Right lung (tissue), 10 donors: ENCODE measurements around the gene SCYL2. TPM values are rescaled to one million over a fixed set of nuclear protein-coding genes. Genes with fewer than 3 reads are reported as not detected.
A peak's percentile ranks its signal among the peaks of the same experiment; 100 is the strongest.
"Not testable (repeated sequence)": the region's sequence is repeated elsewhere in the genome, so short reads cannot be mapped to it uniquely, and the experiment has no call there.

Experiments used
- DNase-seq, 2 donors: peaks; one replicate each; pipeline ENCODE4 v3.0.0-alpha.2; 2013
- long read RNA-seq, 8 donors: transcript quantifications; one replicate each; lab custom pipeline, GENCODE V29; 2026
- polyA plus RNA-seq, 5 donors: library from polyadenylated mRNA; unstranded; fragments of 120-200 nt; gene quantifications; one replicate each; pipeline versions ENCODE4 v1.2.1 to v1.2.3, GENCODE V29; 2013; ENCODE audit warnings: inconsistent platforms in 1 of 5, low replicate concordance in 1 of 5; ENCODE audit not compliant: insufficient read length in 5 of 5, insufficient read depth in 1 of 5

The SCYL2 gene, protein sequence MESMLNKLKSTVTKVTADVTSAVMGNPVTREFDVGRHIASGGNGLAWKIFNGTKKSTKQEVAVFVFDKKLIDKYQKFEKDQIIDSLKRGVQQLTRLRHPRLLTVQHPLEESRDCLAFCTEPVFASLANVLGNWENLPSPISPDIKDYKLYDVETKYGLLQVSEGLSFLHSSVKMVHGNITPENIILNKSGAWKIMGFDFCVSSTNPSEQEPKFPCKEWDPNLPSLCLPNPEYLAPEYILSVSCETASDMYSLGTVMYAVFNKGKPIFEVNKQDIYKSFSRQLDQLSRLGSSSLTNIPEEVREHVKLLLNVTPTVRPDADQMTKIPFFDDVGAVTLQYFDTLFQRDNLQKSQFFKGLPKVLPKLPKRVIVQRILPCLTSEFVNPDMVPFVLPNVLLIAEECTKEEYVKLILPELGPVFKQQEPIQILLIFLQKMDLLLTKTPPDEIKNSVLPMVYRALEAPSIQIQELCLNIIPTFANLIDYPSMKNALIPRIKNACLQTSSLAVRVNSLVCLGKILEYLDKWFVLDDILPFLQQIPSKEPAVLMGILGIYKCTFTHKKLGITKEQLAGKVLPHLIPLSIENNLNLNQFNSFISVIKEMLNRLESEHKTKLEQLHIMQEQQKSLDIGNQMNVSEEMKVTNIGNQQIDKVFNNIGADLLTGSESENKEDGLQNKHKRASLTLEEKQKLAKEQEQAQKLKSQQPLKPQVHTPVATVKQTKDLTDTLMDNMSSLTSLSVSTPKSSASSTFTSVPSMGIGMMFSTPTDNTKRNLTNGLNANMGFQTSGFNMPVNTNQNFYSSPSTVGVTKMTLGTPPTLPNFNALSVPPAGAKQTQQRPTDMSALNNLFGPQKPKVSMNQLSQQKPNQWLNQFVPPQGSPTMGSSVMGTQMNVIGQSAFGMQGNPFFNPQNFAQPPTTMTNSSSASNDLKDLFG
- polyA plus RNA-seq: 10 to 100 TPM; 45.6 to 76.9 (median 62.4) TPM
- long read RNA-seq, donor 1, full-length matches to known transcripts: 3 of 3 reads
- long read RNA-seq, donor 1, partial matches to known transcripts: 0 of 3 reads
- long read RNA-seq, donor 1, other reads (novel, unspliced or antisense): 0 of 3 reads
- long read RNA-seq, donor 2, full-length matches to known transcripts: 2 of 2 reads
- long read RNA-seq, donor 2, partial matches to known transcripts: 0 of 2 reads
- long read RNA-seq, donor 2, other reads (novel, unspliced or antisense): 0 of 2 reads
- long read RNA-seq, donor 3: 0 reads
- long read RNA-seq, donor 4, partial matches to known transcripts: 0 of 2 reads
- long read RNA-seq, donor 4, other reads (novel, unspliced or antisense): 0 of 2 reads
- long read RNA-seq, donor 5, full-length matches to known transcripts: 3 of 11 reads
- long read RNA-seq, donor 5, partial matches to known transcripts: 8 of 11 reads
- long read RNA-seq, donor 5, other reads (novel, unspliced or antisense): 0 of 11 reads
- long read RNA-seq, donor 6, partial matches to known transcripts: 15 of 27 reads
- long read RNA-seq, donor 6, other reads (novel, unspliced or antisense): 7 of 27 reads
- long read RNA-seq, donor 7, full-length matches to known transcripts: 4 of 16 reads
- long read RNA-seq, donor 7, partial matches to known transcripts: 6 of 16 reads
- long read RNA-seq, donor 7, other reads (novel, unspliced or antisense): 6 of 16 reads
- long read RNA-seq, donor 8, full-length matches to known transcripts: 1 of 1 reads
- long read RNA-seq, donor 8, partial matches to known transcripts: 0 of 1 reads
- long read RNA-seq, donor 8, other reads (novel, unspliced or antisense): 0 of 1 reads

DNA sequence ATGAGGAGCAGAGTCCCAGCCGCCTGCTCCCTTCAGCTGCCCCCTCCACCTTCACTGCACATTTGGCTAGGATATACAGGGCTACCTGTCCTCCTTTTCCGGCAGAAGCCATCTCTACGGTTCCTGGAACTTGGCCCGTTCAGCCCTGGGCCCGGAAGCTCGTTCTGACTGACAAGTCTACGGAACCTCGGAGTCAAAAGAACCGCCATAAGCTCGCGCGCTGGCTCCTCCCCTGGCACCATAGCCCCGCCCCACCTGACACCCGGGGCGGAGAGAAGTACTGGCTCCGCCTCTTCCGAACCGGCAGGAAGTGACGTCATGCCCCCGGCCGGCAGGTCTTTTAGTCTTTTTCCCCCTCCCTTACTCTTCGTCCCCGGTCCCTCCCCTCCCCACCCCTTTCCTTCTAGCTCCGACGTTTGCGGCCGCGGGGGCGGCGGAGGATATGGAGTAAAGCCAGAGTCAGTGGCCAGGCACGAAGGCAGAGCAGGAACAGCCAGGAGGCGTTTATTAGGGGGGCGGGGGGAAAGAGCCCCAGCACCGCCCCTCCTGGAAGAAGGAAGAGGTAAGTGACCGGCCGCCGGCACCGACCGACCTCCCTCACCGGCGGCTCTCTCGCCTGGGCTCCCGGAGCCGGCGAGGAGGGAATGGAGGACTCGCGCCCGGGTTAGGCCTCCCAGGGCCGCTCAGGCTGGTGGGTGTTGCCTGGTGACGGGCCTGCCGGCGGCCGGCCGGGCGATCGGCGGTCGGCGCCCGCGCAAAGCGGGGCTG is at the start of gene SCYL2, which contains the start of gene DEPDC4:
Gene SCYL2 (plus strand): TSS at position 343 of the 768 bp plus-strand sequence. CDS start 15,794 bp downstream, outside the sequence.
Gene DEPDC4 (minus strand): TSS at position 245 of the 768 bp plus-strand sequence. CDS start 3 bp downstream, at position 242.
- DNase-seq: peak; percentile 96

DNA sequence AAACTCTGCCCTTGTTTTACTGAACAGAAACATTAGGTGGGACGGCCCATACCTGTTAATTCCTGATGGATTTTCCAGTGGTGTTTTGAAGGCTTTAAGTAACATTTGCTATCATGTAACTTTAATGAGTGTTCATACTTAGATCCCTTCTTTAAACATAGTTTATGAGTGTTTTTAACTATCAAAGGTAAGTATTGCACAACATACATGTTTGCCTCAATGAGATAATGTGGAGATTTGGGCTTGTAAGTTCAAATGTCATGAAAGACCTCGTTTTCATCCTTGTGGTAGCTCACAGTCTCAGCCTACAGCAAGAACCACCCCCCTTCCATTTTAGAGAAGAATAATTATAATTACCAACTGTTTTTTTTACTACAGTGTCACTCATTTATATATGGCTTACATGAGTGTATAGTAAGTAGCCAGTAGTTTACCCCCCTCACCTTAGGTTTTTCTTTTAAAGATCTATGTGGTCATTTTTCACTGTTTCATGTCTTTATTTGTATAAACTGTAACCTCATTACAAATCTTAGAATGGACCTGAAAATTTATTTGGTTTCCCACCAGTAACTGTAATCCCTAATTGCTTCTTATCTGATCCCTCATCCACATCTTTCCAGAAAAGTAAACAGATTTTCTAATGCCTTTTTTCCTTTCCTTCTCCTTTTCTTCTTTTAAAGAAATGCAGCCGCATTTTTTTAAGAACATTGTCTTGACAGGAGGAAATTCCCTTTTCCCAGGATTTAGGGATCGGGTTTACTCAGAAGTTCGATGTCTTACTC is 47.5 kb upstream of the SCYL2 start:
- no peak for DNase-seq

DNA sequence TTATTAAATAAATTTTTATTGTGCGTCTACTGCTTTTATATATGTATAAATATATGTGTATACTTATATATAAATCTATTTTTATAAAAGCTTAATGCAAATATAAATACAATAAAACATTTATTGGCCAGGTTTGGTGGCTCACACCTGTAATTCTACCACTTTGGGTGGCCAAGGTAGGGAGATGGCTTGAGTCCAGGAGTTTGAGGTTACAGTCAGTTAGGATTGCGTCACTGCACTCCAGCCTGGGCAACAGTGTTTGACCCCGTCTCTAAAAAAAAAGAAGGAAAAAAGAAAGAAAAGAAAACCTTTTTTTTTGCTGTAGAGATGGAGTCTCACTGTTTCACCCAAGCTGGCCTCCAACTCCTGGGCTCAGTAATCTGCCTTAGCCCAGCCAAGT is 45.5 kb upstream of the SCYL2 start:
- DNase-seq: no peak

DNA sequence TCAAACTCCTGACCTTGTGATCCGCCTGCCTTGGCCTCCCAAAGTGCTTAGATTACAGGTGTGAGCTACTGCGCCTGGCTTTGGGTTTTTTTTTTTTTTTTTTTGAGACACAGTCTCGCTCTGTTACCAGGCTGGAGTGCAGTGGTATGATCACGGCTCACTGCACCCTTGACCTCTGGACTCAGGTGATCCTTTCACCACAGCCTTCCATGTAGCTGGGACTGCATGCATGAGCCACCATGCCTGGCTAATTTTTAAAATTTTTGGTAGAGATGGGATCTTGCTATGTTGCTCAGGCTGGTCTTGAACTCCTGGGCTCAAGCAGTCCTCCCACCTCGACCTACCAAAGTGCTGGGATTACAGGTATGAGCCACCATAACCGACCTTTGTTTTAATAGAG is 44.8 kb upstream of the SCYL2 start:
- not testable (repeated sequence) for DNase-seq

DNA sequence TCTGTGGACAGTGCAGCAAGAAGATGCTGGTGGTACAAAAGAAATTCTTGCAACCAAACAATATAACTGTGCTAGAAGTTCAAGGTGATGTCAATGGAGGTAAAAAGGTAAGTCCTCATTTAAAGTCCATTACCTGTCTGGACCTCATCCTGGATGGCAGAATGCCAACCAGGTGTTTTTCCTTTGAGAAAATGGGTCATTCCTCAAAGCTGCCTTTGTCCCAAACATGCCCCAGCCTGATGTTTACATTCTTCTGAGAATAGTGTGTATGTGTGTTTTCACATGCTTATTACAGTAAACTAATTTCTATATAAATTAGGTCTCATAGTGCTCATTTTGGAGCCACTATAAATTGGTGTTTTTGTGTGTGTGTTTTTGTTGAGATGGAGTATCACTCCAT is 41.5 kb upstream of the SCYL2 start:
- no peak for DNase-seq

DNA sequence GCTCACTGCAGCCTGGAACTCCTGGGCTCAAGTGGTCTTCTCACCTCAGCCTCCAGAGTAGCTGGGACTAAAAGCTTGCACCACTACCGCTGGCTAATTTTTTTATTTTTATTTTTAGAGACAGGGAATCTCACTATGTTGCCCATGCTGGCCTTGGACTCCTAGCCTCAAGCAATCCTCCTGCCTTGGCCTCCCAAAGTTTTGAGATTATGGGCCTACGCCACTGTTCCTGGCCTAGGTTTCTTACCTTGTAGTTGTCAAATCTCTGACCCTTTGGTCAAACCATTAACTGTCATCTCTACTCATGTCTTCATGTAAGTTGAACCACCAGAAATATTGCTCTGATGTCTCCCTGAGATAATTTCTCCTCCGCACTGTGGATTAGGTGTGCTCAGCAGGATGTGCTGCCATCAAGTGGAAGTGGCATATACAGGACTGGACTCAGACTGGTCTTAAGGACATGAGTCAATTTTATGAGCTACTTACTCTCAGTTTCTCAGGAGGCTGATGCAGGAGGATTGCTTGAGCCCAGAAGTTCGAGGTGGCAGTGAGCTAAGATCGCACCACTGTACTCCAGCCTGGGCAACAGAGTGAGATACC is 37.8 kb upstream of the SCYL2 start:
- no peak for DNase-seq

DNA sequence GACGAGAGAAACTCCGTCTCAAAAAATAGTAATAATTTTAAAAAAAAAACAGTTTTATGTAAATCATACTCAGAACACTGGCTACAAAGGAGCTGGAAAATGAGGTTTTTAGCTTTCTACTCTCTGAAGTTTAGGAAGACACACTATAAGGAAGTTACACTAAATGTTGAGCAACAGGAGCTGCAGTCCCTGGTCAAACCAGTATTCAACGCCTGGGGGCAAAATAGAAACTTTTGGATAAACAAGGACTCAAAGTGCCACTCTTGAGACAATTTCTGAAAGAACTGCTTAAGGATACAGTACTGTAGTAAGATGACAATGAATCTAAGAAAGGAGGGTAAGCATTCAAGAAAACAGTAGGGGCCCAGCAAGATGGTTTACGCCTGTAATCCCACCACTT is 37.1 kb upstream of the SCYL2 start:
- DNase-seq: no peak

DNA sequence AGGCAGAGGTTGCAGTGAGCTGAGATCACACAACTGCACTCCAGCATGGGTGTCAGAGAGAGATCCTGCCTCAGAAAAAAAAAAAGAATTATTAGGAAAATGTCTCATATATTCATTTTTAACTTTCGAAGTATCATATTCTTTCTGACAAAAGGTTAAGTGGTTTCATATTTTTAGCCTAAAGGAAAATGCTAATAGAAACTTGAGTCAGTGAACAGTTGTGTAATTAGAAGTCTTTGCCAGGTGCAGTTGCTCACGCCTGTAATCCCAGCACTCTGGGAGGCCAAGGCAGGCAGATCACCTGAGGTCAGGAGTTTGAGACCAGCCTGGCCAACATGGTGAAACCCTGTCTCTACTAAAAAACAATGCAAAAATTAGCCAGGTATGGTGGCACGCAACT is 35.1 kb upstream of the SCYL2 start:
- not testable (repeated sequence) for DNase-seq

DNA sequence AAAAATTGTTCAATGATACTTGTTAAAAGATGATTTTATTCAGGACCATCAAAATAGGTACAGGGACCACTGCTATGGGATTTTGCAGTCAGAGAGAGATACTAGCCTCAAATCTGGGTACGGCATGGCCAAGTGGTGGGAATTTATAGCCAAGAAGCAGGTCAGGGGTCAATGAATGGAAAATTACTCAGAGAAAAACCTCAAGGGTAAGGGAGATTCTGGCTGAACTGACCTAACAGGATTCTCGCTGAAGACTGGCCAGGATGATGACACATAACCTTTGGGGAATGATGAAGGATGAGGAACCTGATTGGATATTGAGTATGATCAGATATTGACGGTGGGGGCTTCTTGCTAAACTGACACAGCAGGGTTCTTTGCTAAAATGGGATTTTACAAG is 32.8 kb upstream of the SCYL2 start:
- DNase-seq: no peak

DNA sequence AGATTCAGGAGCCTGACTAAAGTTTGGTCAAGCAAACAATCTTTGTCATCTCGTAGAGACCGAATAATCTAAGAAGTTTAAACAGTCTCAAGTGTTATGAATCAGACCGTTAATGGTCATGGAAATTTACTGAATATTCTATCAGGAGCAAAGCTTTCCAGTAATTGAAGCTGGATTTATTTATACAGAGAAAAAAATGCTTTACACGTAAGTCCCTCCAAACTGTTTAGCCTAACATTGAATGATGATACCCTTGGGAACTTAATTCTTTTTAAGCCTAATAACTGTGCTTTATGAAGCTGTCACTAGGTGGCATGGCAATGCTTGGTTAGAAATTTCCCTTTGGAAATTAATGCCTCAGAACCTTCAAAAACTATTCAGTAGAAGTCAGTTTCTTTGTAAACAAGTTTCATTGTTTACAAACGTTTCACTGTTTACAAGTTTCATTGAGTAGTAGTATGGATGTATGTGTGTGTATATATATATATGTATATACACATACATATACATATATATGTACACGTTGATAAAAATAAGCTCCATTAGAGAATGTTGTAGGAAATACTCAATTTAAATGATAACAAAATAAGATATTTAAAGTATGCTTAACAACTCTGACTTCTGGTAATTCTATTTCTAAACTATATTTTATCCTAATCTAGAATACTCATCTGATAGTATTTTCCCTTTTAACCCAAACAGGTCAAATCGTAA is 32.2 kb upstream of the SCYL2 start:
- peak; percentile 15 to 32 for DNase-seq

DNA sequence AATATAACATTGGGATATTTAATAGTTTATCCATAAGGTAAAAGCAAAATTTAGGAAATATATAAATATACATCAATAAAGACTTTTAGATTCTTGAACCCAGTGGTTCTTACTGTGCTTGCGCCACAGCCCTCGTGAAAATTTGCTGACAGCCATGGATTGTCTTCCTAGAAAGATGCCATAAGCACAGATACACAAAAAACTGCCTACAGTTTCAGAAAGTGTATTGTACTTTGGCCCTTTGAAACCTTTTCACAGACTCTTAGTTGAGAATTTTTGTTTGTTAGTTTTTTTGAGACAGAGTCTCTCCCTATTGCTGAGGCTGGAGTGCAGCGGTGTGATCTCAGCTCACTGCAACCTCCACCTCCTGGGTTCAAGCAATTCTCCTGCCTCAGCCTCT is 28.2 kb upstream of the SCYL2 start:
- no peak for DNase-seq

DNA sequence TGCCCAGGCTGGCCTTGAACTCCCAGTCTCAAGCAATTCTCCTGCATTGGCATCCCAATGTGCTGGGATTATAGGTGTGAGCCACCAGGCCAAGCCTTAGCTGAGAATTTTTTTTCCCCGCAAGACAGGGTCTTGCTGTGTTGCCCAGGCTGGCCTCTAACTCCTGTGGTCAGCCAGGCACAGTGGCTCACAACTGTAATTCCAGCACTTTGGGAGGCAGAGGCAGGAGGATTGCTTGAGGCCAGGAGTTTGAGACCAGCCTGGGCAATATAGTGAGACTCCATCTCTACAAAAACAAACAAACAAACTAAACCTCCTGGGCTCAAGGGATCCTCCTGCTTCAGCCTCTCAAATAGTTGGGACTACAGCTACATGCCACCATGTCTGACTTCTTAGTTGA is 27.4 kb upstream of the SCYL2 start:
- no peak for DNase-seq

DNA sequence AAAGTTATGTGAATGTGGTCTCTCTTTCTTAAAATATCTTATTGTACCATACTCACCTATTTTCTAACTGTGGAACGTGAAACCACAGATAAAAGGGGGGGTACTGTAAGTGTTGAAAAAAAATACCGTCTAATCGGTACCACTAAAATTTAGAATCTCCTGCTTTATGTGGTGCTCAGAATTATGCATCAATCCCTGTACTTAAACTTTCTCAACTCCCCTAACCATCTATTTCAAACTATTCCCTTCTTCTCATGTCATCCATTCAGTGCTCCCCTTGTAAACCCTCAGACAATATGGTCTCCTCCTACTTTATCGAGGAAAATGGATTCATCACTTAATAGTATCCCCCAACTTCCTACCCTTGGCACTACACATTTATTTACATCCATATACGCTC is 23.8 kb upstream of the SCYL2 start:
- DNase-seq: no peak

DNA sequence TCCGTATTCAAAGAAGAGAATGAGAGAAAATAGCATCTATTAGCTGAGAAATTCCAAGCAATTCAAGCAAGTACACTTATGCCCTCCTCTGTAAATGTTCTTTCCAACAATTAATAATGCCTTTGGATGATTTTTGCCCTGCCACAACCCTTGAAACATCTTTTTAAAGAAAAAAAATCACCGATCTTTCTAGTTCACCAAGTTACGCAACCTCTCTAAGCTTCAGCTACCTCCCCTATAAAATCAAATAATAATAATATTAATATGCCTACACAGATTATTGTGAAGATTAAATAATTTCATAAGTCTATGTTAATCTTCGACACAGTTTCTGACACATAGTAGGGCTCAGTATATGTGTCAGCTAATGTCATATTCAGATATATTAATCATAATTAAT is 19.2 kb upstream of the SCYL2 start:
- DNase-seq: no peak

DNA sequence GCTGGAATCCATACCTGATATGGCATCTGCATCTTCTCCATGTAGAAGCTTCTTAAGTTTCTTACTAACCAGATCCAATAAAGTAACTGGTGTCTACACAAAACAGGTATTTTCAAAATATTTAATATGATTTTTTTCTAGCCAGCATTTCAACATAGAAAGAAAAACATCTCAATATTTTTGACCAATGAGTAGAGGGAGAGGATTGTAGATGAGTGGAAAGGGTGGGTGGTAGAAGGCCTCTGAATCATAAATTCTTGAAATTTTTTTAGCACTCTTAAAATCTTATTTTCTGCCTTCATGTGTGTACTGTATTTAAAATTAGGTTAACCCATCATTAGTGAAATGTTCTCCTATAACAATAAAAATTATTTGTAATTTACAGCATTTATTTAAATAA is 18.1 kb upstream of the SCYL2 start:
- DNase-seq: no peak

DNA sequence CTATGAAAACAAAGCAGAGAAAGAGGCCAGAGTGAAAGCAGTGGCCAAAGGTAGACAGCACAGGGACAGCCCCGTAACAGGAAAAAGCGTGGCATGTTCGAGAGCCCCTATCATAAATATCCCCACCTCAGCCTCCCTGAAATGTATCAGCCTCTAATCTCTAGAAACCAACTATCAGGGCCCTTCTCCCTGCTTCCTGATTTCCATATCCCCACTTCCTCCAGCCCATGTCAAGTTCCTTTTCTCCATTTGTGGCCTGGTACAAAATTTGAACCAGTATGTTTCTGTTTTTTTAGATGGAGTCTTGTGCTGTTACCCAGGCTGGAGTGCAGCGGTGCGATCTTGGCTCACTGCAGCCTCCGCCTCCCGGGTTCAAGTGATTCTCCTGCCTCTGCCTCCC is 17.0 kb upstream of the SCYL2 start:
- DNase-seq: no peak

DNA sequence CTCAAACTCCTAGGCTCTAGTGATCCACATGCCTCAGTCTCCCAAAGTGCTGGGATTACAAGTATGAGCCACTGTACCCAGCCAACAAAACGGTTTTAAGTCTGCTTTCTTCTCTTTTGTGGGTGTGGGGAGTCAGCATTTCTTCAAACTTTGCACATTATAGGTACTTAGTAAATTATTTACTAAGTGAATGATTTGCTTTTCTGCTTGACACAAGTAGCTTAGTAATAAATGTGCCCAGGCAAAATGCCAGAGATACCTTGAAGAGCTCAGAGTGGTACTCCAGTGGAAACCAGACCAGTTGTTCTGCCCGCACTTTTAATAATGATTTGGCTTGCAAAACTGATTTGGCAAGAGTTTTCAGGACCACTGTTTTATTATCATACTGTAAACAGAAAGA is 15.1 kb upstream of the SCYL2 start:
- peak; percentile 69 for DNase-seq

DNA sequence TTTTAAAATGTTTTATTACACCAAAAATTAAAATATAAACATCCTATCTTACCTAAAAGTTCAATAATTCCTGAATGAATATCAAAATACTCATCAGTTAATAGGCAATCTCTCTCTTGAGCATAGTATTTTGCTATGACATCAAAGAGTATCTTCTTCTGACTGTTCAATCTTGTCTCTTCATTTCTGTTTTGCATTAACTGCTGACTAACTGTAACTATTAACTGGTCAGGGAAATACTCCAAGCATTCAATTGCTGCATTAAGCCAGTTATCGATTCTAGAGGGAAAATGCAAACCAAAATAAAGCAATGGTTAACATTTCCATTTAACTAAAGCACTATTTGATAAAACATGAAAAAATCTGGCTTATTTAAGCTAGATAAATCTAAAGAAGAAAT is 13.5 kb upstream of the SCYL2 start:
- no peak for DNase-seq
